GM19193 (cell line): Measurements from ENCODE around the gene DNAJB8.

Source experiments
- POLR2A ChIP-seq: IDR thresholded peaks from 4 replicates; pipeline ENCODE4 v1.6.1; 2011; ENCODE audit not compliant: insufficient read depth, insufficient read length; ENCODE audit errors: extremely low read depth

DNAJB8 gene

GRCh38 chr3:128416578-128417211 lies 50.0 kb downstream of the DNAJB8 start:
- TF ChIP-seq POLR2A, result no peak

- no peak for TF ChIP-seq POLR2A
These were observed 50.7 kb downstream of the DNAJB8 start for GRCh38 chr3:128415773-128416577.

GRCh38 chr3:128415200-128415772 lies 51.4 kb downstream of the DNAJB8 start:
- no peak for TF ChIP-seq POLR2A

GRCh38 chr3:128413413-128414205 lies 53.1 kb downstream of the DNAJB8 start:
- no peak for TF ChIP-seq POLR2A

GRCh38 chr3:128413003-128413370 lies 53.7 kb downstream of the DNAJB8 start:
- no peak for TF ChIP-seq POLR2A
